ENCODE data around the gene LZTFL1.

LZTFL1 gene

GRCh38 chr3:45807133-45807532, 34.8 kb downstream of the LZTFL1 start:
- DNase-seq: no peak

DNA sequence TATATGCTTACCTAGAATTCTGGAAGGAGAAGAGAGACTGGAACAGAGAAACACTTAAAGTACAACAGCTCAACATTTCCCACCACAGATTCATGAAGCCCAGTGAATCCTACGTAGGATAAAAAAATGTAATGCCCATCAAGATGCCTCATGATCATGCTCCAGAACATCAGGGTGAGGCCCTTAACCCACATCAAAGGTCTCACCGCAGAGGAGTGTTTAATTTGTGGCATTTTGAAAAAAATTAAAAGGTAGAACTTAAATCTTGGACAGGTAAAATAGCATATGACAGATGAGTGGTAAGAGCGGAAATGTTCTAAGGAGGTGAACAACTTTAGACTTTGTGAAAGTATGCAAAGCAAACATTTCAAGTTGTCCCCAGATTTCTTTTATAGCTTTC, 35.8 kb downstream of the LZTFL1 start:
- no peak for DNase-seq

DNA sequence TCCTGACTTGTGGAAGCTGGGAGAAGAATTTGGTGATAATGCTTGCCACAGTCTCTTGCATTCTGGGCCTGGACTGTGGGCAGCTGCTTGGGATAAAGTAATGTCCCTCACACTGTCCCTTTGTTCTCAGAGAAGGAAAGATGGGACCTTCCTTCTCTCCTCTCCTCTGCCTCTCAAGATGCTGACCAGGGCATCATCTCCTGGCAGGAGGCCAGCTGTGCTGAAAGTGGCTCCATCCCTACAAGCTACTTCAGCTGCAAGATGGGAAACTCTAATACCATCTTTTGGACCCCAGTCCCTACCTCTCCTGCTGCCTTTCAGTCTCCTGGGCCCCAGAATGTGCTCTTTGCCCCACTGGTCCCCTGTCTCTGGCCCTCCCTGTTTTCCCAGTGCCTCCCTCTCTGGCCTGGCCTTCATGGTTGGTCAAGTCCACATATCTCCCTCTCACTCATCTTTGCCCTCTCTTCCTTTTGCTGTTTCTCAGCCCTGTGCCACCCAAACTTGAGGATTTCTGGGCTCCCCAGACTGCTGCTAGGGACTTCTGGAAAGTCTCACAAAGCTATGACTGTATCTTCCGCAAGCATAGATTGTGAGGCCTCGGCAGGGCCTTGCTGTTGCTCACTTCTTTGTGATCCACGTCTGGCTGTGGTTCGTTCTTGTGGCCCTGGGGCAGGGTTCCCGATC, 38.5 kb downstream of the LZTFL1 start:
- no peak for DNase-seq

- no peak for DNase-seq
These were observed 39.8 kb downstream of the LZTFL1 start for GRCh38 chr3:45802146-45802545.

DNA sequence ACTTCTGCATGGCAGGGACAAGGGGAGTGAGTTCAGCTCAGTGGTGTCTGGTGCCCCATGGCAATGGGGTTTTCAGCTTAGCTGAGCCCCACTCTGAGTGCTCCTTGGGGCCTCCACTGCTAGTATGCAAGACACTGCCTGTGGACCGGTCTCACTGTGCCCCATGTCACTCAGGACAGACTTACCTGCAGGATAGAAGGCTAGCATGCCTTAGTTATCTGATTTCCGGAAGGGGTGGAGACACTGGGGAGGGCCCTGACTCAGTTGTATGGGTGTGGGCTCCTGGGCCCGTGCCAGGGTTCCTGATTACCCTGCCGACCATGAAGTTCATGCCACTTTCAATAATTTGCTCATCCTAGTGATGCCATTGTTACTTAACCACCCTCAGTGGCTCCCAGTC, 41.3 kb downstream of the LZTFL1 start:
- no peak for DNase-seq

GRCh38 chr3:45799586-45799985, 42.3 kb downstream of the LZTFL1 start:
- no peak for DNase-seq

GRCh38 chr3:45798034-45798433, 43.9 kb downstream of the LZTFL1 start:
- no peak for DNase-seq

DNA sequence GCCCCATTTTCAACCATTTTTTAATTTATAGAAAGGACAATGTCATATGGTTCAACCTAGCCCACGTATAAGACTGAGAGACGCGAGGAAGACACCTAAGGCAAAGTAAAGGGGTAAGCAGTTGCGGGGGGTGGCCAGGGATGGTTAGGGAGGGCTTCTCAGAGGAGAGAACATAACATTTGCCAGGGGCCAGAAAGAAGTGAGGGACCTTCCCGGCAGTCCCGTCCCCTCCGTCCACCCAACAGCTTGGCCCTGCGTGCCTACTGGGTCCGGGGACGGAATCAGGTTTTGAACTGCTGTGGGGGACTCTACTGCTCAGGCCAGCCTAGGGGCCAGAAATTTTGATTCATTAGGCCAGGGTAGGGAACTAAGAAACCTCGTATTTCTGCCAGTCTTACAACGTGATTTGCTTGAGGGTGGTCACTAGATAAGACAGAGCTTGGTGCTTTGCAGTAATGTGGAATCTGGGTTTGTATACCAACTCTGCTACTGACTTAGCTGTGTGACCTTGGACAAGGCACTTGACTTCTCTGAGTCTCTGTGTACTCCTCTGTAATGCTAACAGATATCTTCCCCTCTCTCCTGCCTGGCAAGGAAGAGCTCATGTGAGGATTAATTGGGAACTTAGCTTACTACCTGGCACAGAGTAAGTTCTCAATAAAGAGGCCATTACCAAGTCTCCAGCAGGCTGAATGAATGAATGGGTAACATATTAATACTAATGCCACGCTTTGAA, 44.8 kb downstream of the LZTFL1 start:
- DNase-seq: no peak

DNA sequence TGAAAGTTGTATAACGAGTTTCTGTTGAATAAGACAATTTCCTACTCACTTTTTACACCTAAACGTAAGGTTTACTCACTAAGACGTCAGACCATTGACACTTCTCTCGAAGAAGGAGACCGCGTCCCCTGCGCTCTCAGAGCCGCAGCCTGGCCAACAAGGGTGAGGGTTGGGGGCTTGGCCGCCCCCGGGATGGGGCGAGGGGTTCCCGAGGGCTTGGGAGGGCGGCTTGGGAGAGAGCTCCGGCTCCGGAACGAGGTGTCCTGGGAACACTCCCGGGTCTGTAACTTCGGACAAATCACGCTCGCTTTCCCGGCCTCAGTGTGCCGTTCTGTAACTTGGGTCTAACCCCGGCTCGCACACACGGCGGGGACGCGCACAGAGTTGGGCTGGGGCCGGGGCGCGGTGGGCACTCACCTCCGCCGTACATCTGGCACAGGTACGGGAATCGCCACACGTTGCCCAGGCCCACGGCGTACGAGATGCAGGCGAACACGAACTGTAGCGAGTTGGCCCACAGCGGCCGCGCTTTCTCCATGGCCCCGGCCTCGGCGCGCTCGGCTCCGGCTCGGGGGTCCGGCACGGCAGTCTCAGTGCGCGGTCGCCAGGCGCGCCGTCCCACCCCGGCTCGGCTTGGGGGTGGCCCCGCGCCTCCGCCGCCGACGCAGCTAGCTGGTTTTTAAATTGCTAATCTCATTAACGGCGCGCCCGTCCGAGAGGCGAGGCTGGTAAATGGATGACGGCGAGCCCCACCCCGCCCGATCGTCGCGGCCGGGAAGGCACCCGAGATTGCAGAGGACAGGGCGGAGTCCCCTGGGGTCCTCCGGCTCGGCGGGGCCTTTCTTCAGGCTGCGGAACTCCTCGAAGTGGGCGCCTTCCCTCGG, 45.8 kb downstream of the LZTFL1 start, which contains the start of gene SLC6A20:
Gene SLC6A20, minus strand, starts transcription at position 655 of the 884 bp plus-strand sequence. Its CDS starts 117 bp downstream, at position 538.
- DNase-seq: peak; percentile 32 to 33

DNA sequence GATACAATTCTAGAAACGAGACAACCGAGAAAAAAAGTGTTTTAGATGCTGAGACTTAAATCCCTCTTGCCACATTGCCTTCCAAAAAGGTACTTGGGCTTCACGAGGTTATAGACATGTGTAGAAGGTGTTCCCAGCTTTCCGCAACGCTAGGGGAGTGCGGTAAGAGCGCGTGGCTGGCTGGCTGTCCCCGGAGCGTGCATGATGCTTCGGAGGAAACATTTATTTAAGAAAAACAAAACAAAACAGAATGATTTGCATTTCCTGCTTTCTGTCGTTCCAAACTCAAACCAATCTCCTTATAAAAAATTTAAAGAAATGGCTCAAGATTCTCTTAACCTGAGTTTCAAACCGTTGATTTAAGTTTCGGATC, 46.4 kb downstream of the LZTFL1 start:
- DNase-seq: no peak

DNA sequence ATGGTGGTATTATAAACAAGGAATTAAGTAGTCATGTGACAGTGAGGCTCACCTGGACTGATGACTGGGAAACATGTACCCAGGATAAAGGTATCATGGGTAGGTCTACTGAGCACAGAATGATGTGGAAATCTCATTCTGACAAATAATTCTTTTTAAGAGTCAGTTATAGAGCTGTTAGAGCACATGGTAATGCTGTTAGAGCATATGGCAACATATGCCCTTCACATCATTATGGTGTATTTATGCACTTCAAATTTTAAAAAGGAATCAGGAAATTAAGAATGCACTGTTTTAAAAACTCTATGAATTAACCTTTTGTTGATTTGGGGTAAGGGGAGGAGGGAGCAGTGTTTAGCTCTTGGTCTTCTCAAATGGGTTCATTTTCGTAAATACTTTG, 47.3 kb downstream of the LZTFL1 start:
- DNase-seq: no peak

DNA sequence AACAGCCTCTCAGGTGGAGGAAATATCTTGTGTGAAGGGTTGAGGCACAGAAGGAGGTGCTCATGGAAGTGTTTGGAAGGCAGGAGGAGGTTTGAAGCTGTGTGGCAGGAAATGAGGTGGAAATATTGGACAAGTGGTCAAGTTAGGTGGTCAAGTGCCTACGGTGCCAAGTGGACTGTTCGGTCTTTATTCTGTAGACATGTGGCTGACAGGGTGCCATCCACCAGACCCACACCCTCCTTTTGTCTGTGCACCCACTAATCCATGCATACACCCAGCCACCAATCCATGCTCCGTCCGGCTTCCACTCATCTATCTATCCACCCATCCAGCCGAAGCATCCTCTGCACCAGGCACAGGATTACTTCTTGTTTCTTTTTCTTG, 47.8 kb downstream of the LZTFL1 start:
- no peak for DNase-seq

DNA sequence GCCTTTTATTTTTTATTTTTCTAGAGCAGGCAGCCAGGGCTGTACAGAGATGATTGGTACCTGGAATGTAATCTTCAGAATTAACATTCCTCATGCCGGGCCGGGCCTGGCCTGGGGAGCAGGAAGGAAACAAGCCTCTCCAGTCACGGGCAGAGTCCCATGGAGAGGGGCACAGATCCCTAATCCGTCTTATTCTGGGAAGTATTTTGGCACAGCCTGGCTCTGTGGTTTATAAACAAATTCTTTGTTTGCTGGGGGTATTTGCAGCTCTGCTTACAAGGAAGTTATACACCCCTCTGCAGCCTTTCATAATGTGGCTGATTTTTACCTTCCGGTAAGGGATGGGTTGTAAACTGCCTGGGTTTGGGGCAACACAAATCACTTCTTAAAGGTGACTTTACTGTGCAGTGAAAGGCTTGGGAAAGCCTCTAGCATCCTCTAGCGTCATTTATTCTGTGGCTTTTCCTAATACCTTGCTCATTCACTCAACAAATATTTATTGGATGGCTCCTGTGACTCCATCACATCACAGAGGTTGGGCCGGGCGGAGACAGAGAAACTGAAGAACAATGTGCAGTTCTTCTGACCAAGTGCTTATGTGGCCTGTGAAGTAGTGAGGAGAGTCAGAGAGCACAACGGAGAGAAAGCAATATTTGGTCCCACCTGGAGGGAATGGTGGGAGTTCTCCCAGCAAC, 48.3 kb downstream of the LZTFL1 start:
- DNase-seq: no peak

DNA sequence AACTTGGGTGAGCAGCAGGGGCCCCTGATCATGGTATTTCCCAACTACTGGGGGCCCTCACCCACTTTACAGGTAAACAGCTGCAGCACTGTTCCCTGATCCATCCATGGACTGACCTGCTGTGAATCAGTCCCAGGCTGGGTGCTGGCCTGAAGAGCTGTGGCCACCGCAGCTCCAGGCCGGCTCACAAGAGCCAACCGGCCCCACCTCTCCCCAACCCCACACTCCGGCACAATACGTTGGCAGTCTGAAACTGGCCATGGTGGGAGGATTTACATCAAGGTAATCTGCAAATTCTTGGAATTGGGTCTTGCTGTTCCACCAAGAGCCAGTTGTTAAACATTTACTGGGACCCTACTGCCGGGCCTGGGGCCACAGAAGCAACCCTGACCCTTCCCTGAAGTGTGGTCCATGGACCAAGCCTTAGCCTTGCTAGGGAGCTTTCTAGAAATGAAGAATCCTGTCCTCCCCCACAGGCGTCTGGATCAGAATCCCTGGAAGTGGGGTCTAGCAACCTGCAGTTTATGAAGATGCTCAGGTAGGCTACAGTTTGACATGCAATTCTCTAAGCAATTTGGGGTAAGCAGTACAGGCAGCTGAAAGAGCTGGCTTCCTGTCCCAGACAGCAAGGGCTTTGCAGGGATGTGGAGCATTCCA, 49.3 kb downstream of the LZTFL1 start:
- no peak for DNase-seq

DNA sequence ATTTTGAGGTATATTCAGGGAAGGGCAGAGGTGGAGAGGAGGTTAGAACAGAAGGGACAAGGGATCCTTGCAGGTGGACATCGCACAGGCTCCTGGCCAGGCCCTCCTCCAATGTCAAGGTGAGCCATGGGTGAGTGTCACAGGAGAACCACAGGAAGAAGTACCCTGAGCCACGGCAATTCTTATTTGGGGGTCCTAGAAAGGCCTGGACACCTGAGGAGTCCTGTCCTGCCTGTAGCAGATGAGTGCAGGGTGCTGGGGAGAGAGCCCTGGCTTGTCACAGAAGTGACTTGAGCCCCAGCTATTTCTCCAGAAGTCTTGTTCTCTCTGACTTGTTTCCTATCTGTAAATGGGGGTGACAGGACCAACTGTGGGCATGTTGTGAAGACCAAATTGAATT, 49.9 kb downstream of the LZTFL1 start:
- no peak for DNase-seq

DNA sequence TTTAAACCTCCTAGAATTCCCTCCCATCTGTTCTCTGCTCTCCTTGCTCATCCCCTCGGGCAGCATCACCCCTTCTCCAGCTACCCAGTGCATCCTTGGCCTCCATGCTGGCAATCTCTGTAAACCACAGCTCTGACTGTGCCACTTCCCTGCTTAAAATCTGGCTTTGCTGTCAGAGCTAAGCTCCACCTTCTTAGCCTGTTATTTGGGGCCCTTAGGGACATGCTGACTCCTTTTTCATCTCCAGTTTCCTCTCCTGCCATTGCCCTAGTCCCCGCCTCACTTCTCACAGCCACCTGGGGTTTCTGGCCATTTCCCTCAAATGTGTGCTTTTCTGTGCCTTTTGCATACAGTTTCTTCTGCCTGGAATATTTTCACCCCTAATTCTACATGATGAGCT, 51.3 kb downstream of the LZTFL1 start:
- DNase-seq: no peak

GRCh38 chr3:45789235-45789812, 52.6 kb downstream of the LZTFL1 start:
- DNase-seq: no peak

DNA sequence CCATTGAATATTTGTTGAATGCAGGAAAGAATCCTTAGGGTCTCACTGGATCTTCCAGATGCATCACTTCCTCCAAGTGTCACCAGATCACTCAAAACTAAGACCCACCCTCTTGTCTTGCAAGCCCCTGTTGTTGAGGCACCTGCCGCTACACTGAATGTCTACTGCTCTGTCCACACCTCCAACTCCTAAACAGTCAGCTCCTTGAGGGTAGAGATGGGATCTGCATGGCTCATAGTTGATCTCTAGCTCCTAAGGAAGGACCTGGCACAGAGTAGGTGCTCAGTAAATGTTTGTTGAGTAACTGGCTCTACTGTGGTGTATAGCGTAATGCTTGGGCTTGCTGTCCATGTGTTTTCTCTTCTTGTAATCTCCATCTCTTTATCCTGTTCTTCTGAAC, 54.4 kb downstream of the LZTFL1 start:
- DNase-seq: no peak

- DNase-seq: no peak
These were observed 55.0 kb downstream of the LZTFL1 start for GRCh38 chr3:45786801-45787495.

- peak in 1 of 2 experiments; percentile 5 for DNase-seq
These were observed 56.2 kb downstream of the LZTFL1 start for GRCh38 chr3:45785605-45786150.

DNA sequence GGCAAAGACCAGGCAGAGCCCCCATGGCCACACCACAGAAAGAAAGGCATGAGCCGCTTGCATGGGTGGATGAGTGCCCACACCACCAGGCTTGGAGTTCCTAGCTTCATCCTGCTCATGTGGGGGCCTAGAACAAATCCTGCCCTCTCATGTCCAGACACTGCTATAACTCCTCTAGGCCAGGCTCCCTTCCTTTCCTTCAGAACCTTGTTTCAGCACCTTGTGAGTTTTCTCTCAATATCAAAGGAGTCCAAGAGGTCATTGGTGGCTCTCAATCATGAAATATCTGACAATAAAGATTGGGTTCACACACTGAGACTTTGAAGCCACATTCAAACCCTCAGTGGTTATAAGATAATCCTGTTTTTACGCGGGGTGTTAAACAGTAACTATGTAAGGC, 58.3 kb downstream of the LZTFL1 start:
- no peak for DNase-seq
